Activated T-cell treated with anti-CD3 and anti-CD28 coated beads for 48 hours (primary cell): ENCODE data around the gene MECR.
"Not testable (repeated sequence)": the region's sequence is repeated elsewhere in the genome, so short reads cannot be mapped to it uniquely, and the experiment has no call there.

Source experiments
- DNase-seq: peaks from one replicate; pipeline ENCODE4 v3.0.0-alpha.2; 2020; ENCODE audit warnings: low read depth

Gene MECR

GRCh38 chr1:29169976-29170375, 60.8 kb downstream of the MECR start:
- no peak for DNase-seq

GRCh38 chr1:29167904-29168303, 62.8 kb downstream of the MECR start:
- no peak for DNase-seq

DNA sequence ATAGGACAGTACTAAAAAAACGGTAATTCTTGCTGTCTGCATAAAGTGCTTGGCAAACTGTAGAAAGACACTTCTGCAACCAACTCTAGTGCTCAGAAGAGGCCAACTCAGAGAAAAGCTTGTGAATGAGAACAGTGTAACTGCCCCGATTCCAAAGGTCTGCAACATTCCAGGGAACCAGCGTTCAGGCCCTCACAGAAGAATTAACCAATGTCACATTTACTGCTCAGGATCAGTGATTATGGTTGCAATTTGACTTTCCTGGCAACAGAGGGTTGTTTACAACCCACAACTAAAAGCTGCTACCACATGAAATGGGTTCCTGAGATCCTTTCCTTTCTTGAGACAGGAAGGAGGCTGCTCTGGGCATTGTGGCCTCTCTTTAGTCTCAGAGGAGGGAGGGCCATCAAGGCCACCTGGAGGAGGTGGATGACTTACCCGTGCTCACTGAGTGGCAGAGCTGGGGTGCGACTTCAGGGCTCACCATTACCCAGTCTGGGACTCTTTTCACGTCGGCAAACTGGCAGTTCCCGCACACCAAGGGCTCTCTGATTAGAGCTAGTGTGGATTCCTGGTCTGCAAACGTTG, 64.3 kb downstream of the MECR start:
- DNase-seq: no peak

GRCh38 chr1:29164588-29164987, 66.1 kb downstream of the MECR start:
- no peak for DNase-seq

DNA sequence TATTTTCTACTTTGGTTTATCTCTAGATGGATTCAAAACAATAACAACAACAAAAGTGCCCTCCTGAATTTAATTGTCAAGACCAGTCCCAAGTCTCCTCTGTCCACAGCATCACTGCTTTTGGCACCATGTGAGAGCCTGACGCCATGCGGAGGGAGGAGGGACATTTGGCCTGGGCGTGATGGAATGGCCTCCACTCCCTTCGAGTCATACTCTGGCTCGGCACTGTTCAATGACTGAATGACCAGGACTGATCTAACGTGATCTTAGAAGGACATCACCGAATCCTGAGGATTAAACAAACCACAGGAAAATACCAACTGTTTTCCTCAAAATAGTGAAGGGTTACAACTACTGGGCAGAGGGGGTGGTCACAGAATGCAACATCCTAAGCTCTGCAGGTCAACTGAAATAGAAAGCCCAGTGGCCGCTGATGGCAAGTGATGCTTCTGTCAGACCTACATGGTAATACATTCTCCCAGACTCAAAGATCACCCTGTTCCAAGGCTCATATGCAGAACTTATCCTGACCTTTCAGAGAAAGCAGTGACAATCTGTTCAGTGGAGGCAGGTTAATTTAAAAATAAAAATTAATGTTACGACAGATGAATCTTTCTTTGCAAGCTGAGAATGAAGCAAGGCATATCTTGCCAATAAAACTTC, 68.1 kb downstream of the MECR start:
- no peak for DNase-seq

DNA sequence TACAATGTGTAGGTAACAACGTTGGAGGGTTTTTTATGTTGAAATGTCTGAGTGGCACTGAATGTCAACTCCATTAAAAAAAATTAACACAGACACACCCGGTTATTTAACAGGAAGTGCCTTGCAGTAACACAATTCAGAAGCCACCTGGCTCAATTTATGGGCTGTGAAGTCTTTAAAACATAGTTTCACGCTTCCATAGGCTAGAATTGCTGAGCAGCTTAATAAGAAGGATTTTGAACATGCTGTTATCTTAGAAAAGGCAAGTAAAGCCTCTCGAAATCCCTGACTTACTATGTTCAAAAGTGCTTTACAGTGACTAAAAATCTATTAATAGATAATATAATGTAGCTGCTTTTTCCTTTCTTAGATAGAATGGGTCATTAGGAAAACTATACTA, 68.7 kb downstream of the MECR start:
- DNase-seq: no peak

GRCh38 chr1:29159773-29160172, 71.0 kb downstream of the MECR start:
- no peak for DNase-seq

DNA sequence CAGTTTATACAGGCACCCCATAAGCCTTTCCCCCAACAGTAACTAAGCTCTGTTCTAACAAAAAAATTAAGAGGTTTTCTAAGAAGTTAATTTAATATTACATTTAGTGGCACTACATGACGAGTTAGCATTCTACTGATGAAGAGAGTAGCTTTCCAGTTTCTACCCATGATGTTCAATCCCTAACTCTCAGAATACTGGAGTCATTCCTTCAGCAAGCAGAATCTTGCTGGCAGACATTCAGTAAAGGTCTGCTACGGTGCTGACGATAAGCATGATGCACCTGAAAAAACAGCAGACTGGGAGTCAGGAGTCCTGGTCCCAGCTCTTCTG, 73.5 kb downstream of the MECR start:
- DNase-seq: no peak

DNA sequence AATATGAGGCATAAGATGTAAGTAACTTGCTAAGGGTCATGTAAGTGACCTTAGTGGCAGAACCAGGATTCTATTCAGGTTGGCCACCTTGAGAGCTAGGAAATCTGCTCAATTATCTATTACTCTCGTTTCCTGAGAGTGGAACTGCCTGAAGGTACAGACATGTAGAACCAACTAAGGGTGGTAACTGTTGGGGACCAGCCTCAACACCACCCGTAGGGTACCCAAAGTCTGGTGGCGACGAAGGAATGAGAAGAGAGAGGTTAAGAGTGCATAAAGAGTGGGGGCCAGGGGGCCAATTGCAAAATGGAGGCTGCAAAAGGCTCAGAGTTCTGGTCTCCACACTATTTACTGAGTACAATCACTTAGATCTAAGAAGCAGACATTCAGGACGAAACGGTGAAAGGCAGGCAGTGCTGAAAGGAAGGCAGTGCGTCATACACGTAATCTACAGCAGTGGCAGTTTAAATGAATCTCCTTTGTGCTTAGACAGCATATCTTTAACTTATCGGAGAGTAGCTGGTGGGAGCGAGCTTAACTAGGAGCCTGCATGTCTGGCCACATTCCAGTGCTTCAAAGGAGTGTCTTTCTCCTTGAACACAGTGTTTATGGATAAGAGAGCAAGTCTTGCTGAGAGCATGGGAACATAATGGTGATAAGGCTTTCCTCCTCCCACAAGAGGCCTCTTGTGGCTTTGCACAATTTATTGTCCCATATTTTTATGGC, 74.0 kb downstream of the MECR start:
- DNase-seq: no peak

- DNase-seq: no peak
Observed at GRCh38 chr1:29152046-29152805, 78.5 kb downstream of the MECR start.

- not testable (repeated sequence) for DNase-seq
Observed at GRCh38 chr1:29150346-29150745, 80.4 kb downstream of the MECR start.

DNA sequence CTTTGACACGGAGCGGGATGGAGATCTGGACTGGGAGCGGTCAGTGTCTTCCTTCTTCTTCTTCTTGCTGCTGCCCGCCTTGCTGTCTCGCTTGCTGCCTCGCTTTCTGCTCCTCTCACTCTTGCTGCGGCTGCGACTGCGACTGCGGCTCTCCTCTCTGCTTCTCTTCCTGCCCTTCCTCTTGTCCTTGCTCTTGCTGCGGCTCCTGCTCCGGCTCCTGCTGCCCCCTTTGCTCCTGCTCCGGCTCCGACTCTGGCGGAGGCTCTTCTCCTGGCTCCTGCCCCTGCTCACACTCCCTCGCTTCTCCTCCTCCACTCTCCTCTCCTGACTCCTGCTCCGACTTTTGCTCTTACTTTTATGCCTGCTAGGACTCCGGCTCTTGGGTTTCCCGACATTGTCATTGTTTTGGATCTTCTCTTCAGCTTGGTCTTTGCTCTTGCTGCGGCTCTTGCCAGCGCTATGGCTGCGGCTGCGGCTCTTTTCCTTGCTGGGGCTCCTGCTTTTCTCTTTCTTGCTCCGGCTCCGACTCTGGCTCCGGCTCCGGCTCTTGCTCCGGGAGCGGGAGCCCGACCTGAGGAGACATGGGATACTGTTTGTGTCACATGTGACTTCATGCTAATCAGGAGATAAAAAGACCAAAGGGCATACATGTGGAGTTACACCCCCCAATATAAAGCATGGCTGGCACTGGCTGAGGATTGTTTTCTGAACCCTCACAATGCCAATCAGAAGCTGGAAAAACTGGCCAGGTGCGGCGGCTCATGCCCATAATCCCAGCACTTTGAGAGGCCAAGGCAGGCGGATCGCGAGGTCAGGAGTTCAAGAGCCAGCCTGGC, 81.9 kb downstream of the MECR start:
- DNase-seq: no peak

GRCh38 chr1:29145739-29146437, 84.8 kb downstream of the MECR start:
- no peak for DNase-seq

DNA sequence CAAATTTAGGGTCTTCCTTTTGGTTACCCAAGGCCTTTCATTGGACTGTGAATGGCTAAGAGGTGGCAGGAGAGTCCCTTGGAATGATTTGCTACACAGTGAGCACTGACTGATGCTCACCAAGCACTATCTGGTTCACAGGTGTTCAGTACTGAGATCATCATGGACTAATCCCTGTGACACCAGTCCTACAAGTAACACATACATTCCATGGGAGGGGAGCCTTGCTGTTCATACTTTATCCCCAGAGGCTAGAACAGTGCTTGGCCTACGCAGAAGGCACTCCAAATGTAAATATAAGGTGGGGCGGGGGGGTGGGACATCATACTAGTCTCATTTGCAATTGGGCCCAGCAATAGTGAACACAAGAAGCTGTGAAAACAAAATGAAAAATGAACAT, 86.6 kb downstream of the MECR start:
- no peak for DNase-seq

- no peak for DNase-seq
Observed at GRCh38 chr1:29142714-29143113, 88.0 kb downstream of the MECR start.
